Endodermal cell (in vitro differentiated cells): ENCODE measurements around the gene TPM4. TPM values are rescaled to one million over a fixed set of nuclear protein-coding genes. Genes with fewer than 3 reads are reported as not detected.
A peak's percentile ranks its signal among the peaks of the same experiment; 100 is the strongest.

Experiments
- DNase-seq: peaks from one replicate; pipeline ENCODE4 v3.0.0-alpha.2; 2017
- H3K27ac ChIP-seq: 2 replicates; pipeline ENCODE4 v1.5.1; 2013; ENCODE audit warnings: mild to moderate bottlenecking, low read depth, low read length, moderate library complexity
- H3K27me3 ChIP-seq: 2 replicates; pipeline ENCODE4 v1.6.1; 2013; ENCODE audit warnings: mild to moderate bottlenecking, low read length, moderate library complexity; ENCODE audit not compliant: insufficient read depth, control insufficient read depth, poor library complexity, severe bottlenecking
- H3K36me3 ChIP-seq: 2 replicates; pipeline ENCODE4 v1.7.0; 2013; ENCODE audit warnings: mild to moderate bottlenecking, low read length, moderate library complexity; ENCODE audit not compliant: control insufficient read depth, insufficient read depth
- H3K4me1 ChIP-seq: one replicate; pipeline ENCODE4 v1.7.0; 2013; ENCODE audit warnings: low read length; ENCODE audit not compliant: control insufficient read depth, insufficient read depth
- H3K4me3 ChIP-seq: 2 replicates; pipeline ENCODE4 v1.5.1; 2013; ENCODE audit warnings: mild to moderate bottlenecking, low read length, moderate library complexity
- H3K9ac ChIP-seq: 2 replicates; pipeline ENCODE4 v1.6.1; 2013; ENCODE audit warnings: mild to moderate bottlenecking, low read length, moderate library complexity; ENCODE audit not compliant: poor library complexity, severe bottlenecking; ENCODE audit errors: extremely low read depth
- H3K9me3 ChIP-seq: 2 replicates; pipeline ENCODE4 v1.6.1; 2013; ENCODE audit warnings: mild to moderate bottlenecking, low read length, moderate library complexity; ENCODE audit not compliant: control insufficient read depth
- H3K27ac Mint-ChIP-seq: 2 replicates; pipeline ENCODE4 v1.8.0; 2020; ENCODE audit warnings: mixed read lengths
- H3K27me3 Mint-ChIP-seq: 2 replicates; pipeline ENCODE4 v1.8.0; 2021; ENCODE audit warnings: mild to moderate bottlenecking, mixed read lengths; ENCODE audit not compliant: insufficient read depth
- H3K36me3 Mint-ChIP-seq: 2 replicates; pipeline ENCODE4 v1.8.0; 2020; ENCODE audit warnings: low read depth, mixed read lengths
- H3K4me1 Mint-ChIP-seq: 2 replicates; pipeline ENCODE4 v1.8.0; 2020; ENCODE audit warnings: mixed read lengths
- H3K4me3 Mint-ChIP-seq: 2 replicates; pipeline ENCODE4 v1.8.0; 2020; ENCODE audit warnings: mild to moderate bottlenecking, moderate library complexity, mixed read lengths
- H3K9me3 Mint-ChIP-seq: 2 replicates; pipeline ENCODE4 v1.8.0; 2020; ENCODE audit warnings: mild to moderate bottlenecking, mixed read lengths
- CTCF ChIP-seq: fragments of 200-600 bp; sonication (generic); conservative IDR thresholded peaks from 2 replicates; pipeline ENCODE4 v1.5.0; 2021; ENCODE audit warnings: antibody characterized with exemption, mild to moderate bottlenecking
- WGBS, 2 experiments: methylation state at CpG; one replicate each; pipeline versions ENCODE4 v1.1.5 to v1.1.7; 2013; ENCODE audit warnings: missing lambda C conversion rate in 2 of 2, mixed read lengths in 1 of 2; ENCODE audit not compliant: insufficient coverage in 1 of 2, insufficient read length in 1 of 2; 5-methylcytosine and 5-hydroxymethylcytosine counted together
- total RNA-seq, 2 donors: library from RNA; stranded (reverse); fragmentation: NEBNext Ultra II Directional in 1 of 2; extraction: Animal tissue kit (Norgen Biotek cat#: 25700) in 1 of 2; gene quantifications; 2 replicates in 1 of 2; 3 replicates in 1 of 2; pipeline ENCODE4 v1.2.1, GENCODE V29; 2021

Gene TPM4
- total RNA-seq, 2 donors from 2014 or later, result 387 to 437 TPM

- no peak overlapping the region for H3K4me3 Mint-ChIP-seq
- Histone ChIP-seq H3K4me1 (no peaks in the 10 kb centered on the region), H3K9me3 (peaks cover 7% of the 10 kb centered on the region), H3K9ac (no peak overlapping the region), H3K4me3 (no peak overlapping the region), H3K27me3 (no peaks in the 10 kb centered on the region), H3K36me3 (no peaks in the 10 kb centered on the region), H3K27ac (no peak overlapping the region)
- H3K9me3 Mint-ChIP-seq, result peaks cover 33% of the 10 kb centered on the region
- H3K27ac Mint-ChIP-seq, result no peak overlapping the region
- H3K27me3 Mint-ChIP-seq, result peaks cover 6% of the 10 kb centered on the region
- no peaks in the 10 kb centered on the region for H3K36me3 Mint-ChIP-seq
- no peak for DNase-seq
- TF ChIP-seq CTCF, result peak; percentile 23
- 83 to 90% methylated on average over 3 to 6 of the region's 7 CpGs for WGBS, 2 experiments
- no peaks in the 10 kb centered on the region for H3K4me1 Mint-ChIP-seq
Measured at GRCh38 chr19:16052353-16052752, 23.9 kb upstream of the TPM4 start.

GRCh38 chr19:16057062-16057461 is 19.2 kb upstream of the TPM4 start:
- Mint-ChIP-seq H3K4me3 (no peak overlapping the region), H3K27me3 (peaks cover 6% of the 10 kb centered on the region), H3K9me3 (peaks cover 47% of the 10 kb centered on the region), H3K4me1 (no peaks in the 10 kb centered on the region), H3K27ac (no peak overlapping the region), H3K36me3 (no peaks in the 10 kb centered on the region)
- no peaks in the 10 kb centered on the region for H3K27me3 ChIP-seq
- TF ChIP-seq CTCF, result no peak
- no peak overlapping the region for H3K27ac ChIP-seq
- 59 to 60% methylated on average over 4 of the region's 5 CpGs for WGBS, 2 experiments
- no peaks in the 10 kb centered on the region for H3K36me3 ChIP-seq
- no peaks in the 10 kb centered on the region for H3K4me1 ChIP-seq
- peaks cover 7% of the 10 kb centered on the region for H3K9me3 ChIP-seq
- no peak overlapping the region for H3K4me3 ChIP-seq
- DNase-seq, result no peak
- H3K9ac ChIP-seq, result no peak overlapping the region

DNA sequence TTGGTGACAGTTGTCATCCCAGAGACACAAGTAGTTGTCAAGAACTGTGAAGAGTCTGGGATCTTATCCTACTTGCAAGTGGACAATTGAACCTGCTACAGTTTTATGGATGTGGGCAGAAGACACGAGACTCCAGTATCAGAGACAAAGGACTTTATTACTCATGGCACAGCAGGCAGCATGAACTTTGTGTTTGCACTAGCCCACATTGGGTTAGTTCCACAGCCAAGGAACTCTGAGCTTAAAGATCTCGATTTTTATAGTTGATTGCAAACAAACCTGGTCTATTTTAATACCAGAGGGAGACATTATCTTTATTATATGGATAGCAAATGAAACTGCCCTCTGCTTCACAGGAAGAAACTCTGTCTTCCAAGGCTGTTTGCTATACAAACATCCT is 16.0 kb upstream of the TPM4 start:
- WGBS, 2 experiments, result 51 to 61% methylated on average over 2 of the region's 2 CpGs
- peaks cover 7% of the 10 kb centered on the region for H3K9me3 ChIP-seq

More for the DNA sequence above, 16.0 kb upstream of the TPM4 start:
- Mint-ChIP-seq H3K36me3 (no peaks in the 10 kb centered on the region), H3K9me3 (peaks cover 42% of the 10 kb centered on the region), H3K4me1 (no peaks in the 10 kb centered on the region), H3K4me3 (no peak overlapping the region), H3K27ac (no peak overlapping the region), H3K27me3 (peaks cover 2% of the 10 kb centered on the region)
- Histone ChIP-seq H3K27ac (no peak overlapping the region), H3K27me3 (no peaks in the 10 kb centered on the region), H3K36me3 (no peaks in the 10 kb centered on the region), H3K4me3 (no peak overlapping the region), H3K9ac (no peak overlapping the region), H3K4me1 (no peaks in the 10 kb centered on the region)
- TF ChIP-seq CTCF, result no peak
- no peak for DNase-seq
